Colonic mucosa (tissue), 4 donors: Measurements from ENCODE around the gene CEP76. TPM values are rescaled to one million over a fixed set of nuclear protein-coding genes. Genes with fewer than 3 reads are reported as not detected.
A peak's percentile ranks its signal among the peaks of the same experiment; 100 is the strongest.

Source experiments
- DNase-seq: peaks from one replicate; pipeline ENCODE4 v3.0.0-alpha.2; 2020
- H3K27ac ChIP-seq: fragments of 200-600 bp; one replicate; pipeline ENCODE4 v1.8.0; 2021
- H3K27me3 ChIP-seq: fragments of 200-600 bp; one replicate; pipeline ENCODE4 v1.8.0; 2021
- H3K36me3 ChIP-seq: fragments of 200-600 bp; one replicate; pipeline ENCODE4 v1.8.0; 2021
- H3K4me1 ChIP-seq: fragments of 200-600 bp; one replicate; pipeline ENCODE4 v1.8.0; 2021; ENCODE audit warnings: mild to moderate bottlenecking
- H3K4me3 ChIP-seq: fragments of 200-600 bp; one replicate; pipeline ENCODE4 v1.8.0; 2021
- H3K9ac ChIP-seq, 2 donors: one replicate each; pipeline ENCODE4 v1.7.0; 2013; ENCODE audit warnings: control low read depth in 2 of 2, low read depth in 2 of 2, low read length in 2 of 2
- H3K9me3 ChIP-seq: fragments of 200-600 bp; one replicate; pipeline ENCODE4 v1.8.0; 2021
- CTCF ChIP-seq: fragments of 200-600 bp; IDR thresholded peaks from one replicate; pipeline ENCODE4 v1.8.0; 2022; ENCODE audit warnings: antibody characterized with exemption, mild to moderate bottlenecking
- intact Hi-C: fragments of 100-400 bp; cut with DNase I; formaldehyde crosslinking; loops from one replicate; pipeline ENCODE4 v1.14.1; 2022
- total RNA-seq, 2 donors: library from RNA; stranded (reverse); fragmentation: NEBNext Ultra II Directional in 1 of 2; extraction: Animal tissue kit (Norgen Biotek cat#: 25700) in 1 of 2; gene quantifications; one replicate each; pipeline ENCODE4 v1.2.1, GENCODE V29; 2021
- donor health status: healthy.
- donor health status: DM: no; HTN: no; CAD: no.
- donor health status: DM: no; HTN: no; CAD: no.

The CEP76 gene
- total RNA-seq, 2 donors from 2014 or later, result 4.7 to 10.7 TPM

- Histone ChIP-seq H3K36me3 (no peaks in the 10 kb centered on the region), H3K4me1 (no peaks in the 10 kb centered on the region), H3K4me3 (no peak overlapping the region), H3K9ac (no peak overlapping the region), H3K27me3 (no peaks in the 10 kb centered on the region), H3K9me3 (no peaks in the 10 kb centered on the region), H3K27ac (no peak overlapping the region)
- TF ChIP-seq CTCF, result no peak
- intact Hi-C loops, result no loop called here
- no peak for DNase-seq
Measured at GRCh38 chr18:12686100-12686499, 16.4 kb downstream of the CEP76 start.

DNA sequence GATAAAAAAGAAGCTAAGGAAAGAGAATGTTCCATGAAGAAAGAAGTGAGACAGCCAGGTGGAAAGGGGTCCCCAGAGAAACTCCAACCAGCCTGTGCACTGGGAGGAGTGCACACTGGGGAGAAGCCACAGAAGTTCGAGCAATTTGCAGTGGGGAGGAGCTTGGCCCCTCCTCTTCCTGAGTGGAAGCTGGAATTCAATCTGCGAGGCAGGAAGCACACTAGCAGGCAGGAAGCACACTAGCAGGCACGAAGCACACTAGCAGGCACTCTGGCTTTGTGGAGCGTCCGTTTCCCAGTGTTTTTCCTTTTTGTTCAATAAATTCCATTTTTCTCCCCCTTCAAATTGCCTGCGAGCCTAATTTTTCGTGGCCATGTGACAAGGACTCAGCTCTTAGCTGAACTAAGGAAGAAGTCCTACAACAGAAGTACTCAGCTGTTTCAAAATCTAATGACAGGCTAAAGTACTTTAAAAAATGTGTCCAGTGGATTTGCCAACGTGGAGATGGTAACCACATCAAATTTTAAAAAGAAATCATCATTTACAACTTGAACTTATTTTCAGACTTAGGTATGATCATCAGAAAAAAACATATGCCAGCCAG is 23.2 kb downstream of the CEP76 start:
- TF ChIP-seq CTCF, result no peak
- peak overlapping the region; percentile 14 for H3K27ac ChIP-seq
- no peak overlapping the region for H3K4me3 ChIP-seq
- intact Hi-C loops, result no loop called here
- H3K9me3 ChIP-seq, result no peaks in the 10 kb centered on the region
- no peak overlapping the region for H3K9ac ChIP-seq
- peak; percentile 29 for DNase-seq
- H3K36me3 ChIP-seq, result no peaks in the 10 kb centered on the region
- no peaks in the 10 kb centered on the region for H3K27me3 ChIP-seq
- no peaks in the 10 kb centered on the region for H3K4me1 ChIP-seq

DNA sequence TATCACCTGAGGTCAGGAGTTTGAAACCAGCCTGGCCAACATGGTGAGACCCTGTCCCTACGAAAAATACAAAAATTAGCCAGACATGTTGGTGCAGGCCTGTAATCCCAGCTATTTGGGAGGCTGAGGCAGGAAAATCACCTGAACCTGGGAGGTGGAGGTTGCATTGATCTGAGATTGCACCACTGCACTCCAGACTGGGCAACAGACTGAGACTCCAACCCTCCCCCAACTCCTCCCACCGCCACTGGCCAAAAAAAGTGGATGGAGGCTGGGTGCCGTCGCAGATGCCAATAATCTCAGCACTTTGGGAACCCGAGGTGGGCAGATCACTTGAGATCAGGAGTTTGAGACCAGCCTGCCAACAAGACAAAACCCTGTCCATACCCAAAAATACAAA is 34.5 kb downstream of the CEP76 start:
- Histone ChIP-seq H3K27me3 (no peaks in the 10 kb centered on the region), H3K27ac (no peak overlapping the region), H3K9me3 (no peaks in the 10 kb centered on the region), H3K36me3 (no peaks in the 10 kb centered on the region), H3K4me3 (no peak overlapping the region), H3K4me1 (no peaks in the 10 kb centered on the region), H3K9ac (no peak overlapping the region)
- intact Hi-C loops, result no loop called here
- no peak for DNase-seq
- no peak for TF ChIP-seq CTCF

DNA sequence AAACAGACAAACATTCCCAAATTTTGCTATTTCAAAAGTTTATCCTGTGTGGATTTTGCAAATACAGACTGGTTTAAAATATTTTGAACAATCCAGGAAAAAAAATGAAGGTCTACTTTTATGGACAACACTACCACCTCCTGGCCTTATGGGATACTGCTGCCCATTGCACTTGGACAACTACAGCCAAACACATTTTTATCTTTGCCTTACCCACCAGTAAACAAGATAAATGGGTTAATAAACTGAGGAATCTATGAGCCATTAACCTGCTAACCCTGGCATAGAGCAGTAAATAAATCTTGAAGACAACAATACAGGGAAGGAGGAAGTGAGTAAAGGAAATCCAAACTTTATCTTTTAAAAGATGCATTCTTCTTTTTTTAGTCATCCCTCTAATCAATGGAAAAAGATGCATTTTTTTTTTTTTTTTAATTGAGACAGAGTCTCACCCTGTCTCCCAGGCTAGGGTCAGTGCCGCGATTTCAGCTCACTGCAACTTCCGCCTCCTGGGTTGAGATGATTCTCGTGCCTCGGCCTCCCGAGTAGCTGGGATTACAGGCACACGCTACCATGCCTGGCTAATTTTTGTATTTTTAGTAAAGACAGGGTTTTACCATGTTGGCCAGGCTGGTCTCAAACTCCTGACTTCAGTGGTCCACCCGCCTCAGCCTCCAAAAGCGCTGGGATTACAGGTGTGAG is 42.5 kb downstream of the CEP76 start:
- Histone ChIP-seq H3K4me3 (no peak overlapping the region), H3K9me3 (no peaks in the 10 kb centered on the region), H3K36me3 (no peaks in the 10 kb centered on the region), H3K27ac (no peak overlapping the region), H3K4me1 (no peaks in the 10 kb centered on the region), H3K27me3 (no peaks in the 10 kb centered on the region), H3K9ac (no peak overlapping the region)
- DNase-seq, result peak; percentile 50
- intact Hi-C loops, result loop anchor here (2.0 kb wide), 1 partner anchor 269 kb away; no protein-coding TSS in a partner anchor
- TF ChIP-seq CTCF, result peak; percentile 84

GRCh38 chr18:12658426-12659138 is 43.9 kb downstream of the CEP76 start:
- intact Hi-C loops, result no loop called here
- Histone ChIP-seq H3K4me1 (no peaks in the 10 kb centered on the region), H3K36me3 (no peaks in the 10 kb centered on the region), H3K9me3 (no peaks in the 10 kb centered on the region), H3K9ac (peak overlapping the region; percentile 40 to 51), H3K4me3 (peak overlapping the region; percentile 69), H3K27me3 (no peaks in the 10 kb centered on the region), H3K27ac (peak overlapping the region; percentile 65)
- no peak for TF ChIP-seq CTCF
- peak; percentile 36 for DNase-seq
